VCaP (cell line): ENCODE results near the gene NUP133.
"Not testable (repeated sequence)": the region's sequence is repeated elsewhere in the genome, so short reads cannot be mapped to it uniquely, and the experiment has no call there.

Experiments
- H3K27ac ChIP-seq: fragments of 450-650 bp; 2 replicates; pipeline ENCODE4 v1.5.1; 2017
- CTCF ChIP-seq: fragments of 450-650 bp; conservative IDR thresholded peaks from 2 replicates; pipeline ENCODE4 v1.5.1; 2017; ENCODE audit warnings: mild to moderate bottlenecking, moderate library complexity

The NUP133 gene

GRCh38 chr1:229406798-229407197 is 101.3 kb downstream of the NUP133 start:
- no peak for TF ChIP-seq CTCF
- H3K27ac ChIP-seq, result no peak overlapping the region

- no peak for TF ChIP-seq CTCF
Measured at GRCh38 chr1:229403573-229403972, 104.6 kb downstream of the NUP133 start.

GRCh38 chr1:229402993-229403392 is 105.1 kb downstream of the NUP133 start:
- TF ChIP-seq CTCF, result no peak

More at GRCh38 chr1:229403573-229403972, 104.6 kb downstream of the NUP133 start:
- H3K27ac ChIP-seq, result no peak overlapping the region

GRCh38 chr1:229402329-229402728 is 105.8 kb downstream of the NUP133 start:
- not testable (repeated sequence) for H3K27ac ChIP-seq

More at GRCh38 chr1:229402993-229403392, 105.1 kb downstream of the NUP133 start:
- H3K27ac ChIP-seq, result no peak overlapping the region

GRCh38 chr1:229397762-229398161 is 110.4 kb downstream of the NUP133 start:
- TF ChIP-seq CTCF, result no peak
- no peak overlapping the region for H3K27ac ChIP-seq

- no peak for TF ChIP-seq CTCF
- H3K27ac ChIP-seq, result no peak overlapping the region
Measured at GRCh38 chr1:229396585-229397206, 111.4 kb downstream of the NUP133 start.

- H3K27ac ChIP-seq, result not testable (repeated sequence)
Measured at GRCh38 chr1:229394517-229394916, 113.6 kb downstream of the NUP133 start.

GRCh38 chr1:229392936-229393335 is 115.2 kb downstream of the NUP133 start:
- no peak overlapping the region for H3K27ac ChIP-seq
- no peak for TF ChIP-seq CTCF
